H9 (cell line): Measurements from ENCODE around the gene SMIM14. TPM values are rescaled to one million over a fixed set of nuclear protein-coding genes. Genes with fewer than 3 reads are reported as not detected.
A peak's percentile ranks its signal among the peaks of the same experiment; 100 is the strongest.

Experiments
- DNase-seq: peaks from one replicate; pipeline ENCODE4 v3.0.0-alpha.2; 2017
- H2AFZ ChIP-seq: one replicate; pipeline ENCODE4 v1.6.1; 2013; ENCODE audit warnings: mild to moderate bottlenecking, low read length, control low read depth, moderate library complexity
- H2AK5ac ChIP-seq: 2 replicates; pipeline ENCODE4 v1.6.1; 2013; ENCODE audit warnings: low read length, control low read depth, mixed read lengths; ENCODE audit not compliant: insufficient read length
- H2BK120ac ChIP-seq: one replicate; pipeline ENCODE4 v1.6.1; 2013; ENCODE audit warnings: low read depth, mild to moderate bottlenecking, low read length, control low read depth, inconsistent platforms; ENCODE audit not compliant: poor library complexity, severe bottlenecking
- H2BK12ac ChIP-seq: 2 replicates; pipeline ENCODE4 v1.6.1; 2013; ENCODE audit warnings: low read length, control low read depth, mixed read lengths, low read depth; ENCODE audit not compliant: insufficient read length
- H2BK15ac ChIP-seq: 2 replicates; pipeline ENCODE4 v1.6.1; 2013; ENCODE audit warnings: low read depth, low read length, control low read depth
- H2BK20ac ChIP-seq: one replicate; pipeline ENCODE4 v1.6.1; 2013; ENCODE audit warnings: low read depth, mild to moderate bottlenecking, low read length, control low read depth, inconsistent platforms; ENCODE audit not compliant: poor library complexity, severe bottlenecking
- H2BK5ac ChIP-seq: 2 replicates; pipeline ENCODE4 v1.6.1; 2013; ENCODE audit warnings: low read length, control low read depth, mixed read lengths; ENCODE audit not compliant: insufficient read length
- H3K14ac ChIP-seq: 2 replicates; pipeline ENCODE4 v1.6.1; 2013; ENCODE audit warnings: low read length, control low read depth; ENCODE audit not compliant: insufficient read depth
- H3K18ac ChIP-seq: 2 replicates; pipeline ENCODE4 v1.6.1; 2013; ENCODE audit warnings: low read depth, mild to moderate bottlenecking, mixed read lengths, low read length, control low read depth; ENCODE audit not compliant: insufficient read length
- H3K23ac ChIP-seq: 2 replicates; pipeline ENCODE4 v1.6.1; 2013; ENCODE audit warnings: low read length, control low read depth, mixed read lengths, low read depth; ENCODE audit not compliant: insufficient read length
- H3K23me2 ChIP-seq: 2 replicates; pipeline ENCODE4 v1.6.1; 2013; ENCODE audit warnings: low read depth, mild to moderate bottlenecking, mixed read lengths, low read length, control low read depth; ENCODE audit not compliant: insufficient read length, poor library complexity, severe bottlenecking
- H3K27ac ChIP-seq: 2 replicates; pipeline ENCODE4 v1.5.1; 2013; ENCODE audit warnings: low read length, control low read depth, mixed read lengths, low read depth; ENCODE audit not compliant: insufficient read length
- H3K27me3 ChIP-seq: 2 replicates; pipeline ENCODE4 v1.6.1; 2013; ENCODE audit warnings: low read length, control low read depth, inconsistent platforms; ENCODE audit not compliant: insufficient read depth
- H3K4ac ChIP-seq: 2 replicates; pipeline ENCODE4 v1.6.1; 2013; ENCODE audit warnings: low read depth, mild to moderate bottlenecking, control low read depth, inconsistent platforms, low read length, moderate library complexity
- H3K4me1 ChIP-seq: 2 replicates; pipeline ENCODE4 v1.6.1; 2013; ENCODE audit warnings: low read length, control low read depth, inconsistent platforms; ENCODE audit not compliant: insufficient read depth
- H3K4me2 ChIP-seq: 2 replicates; pipeline ENCODE4 v1.6.1; 2013; ENCODE audit warnings: low read length, control low read depth, mixed read lengths; ENCODE audit not compliant: insufficient read length, insufficient read depth
- H3K56ac ChIP-seq: 2 replicates; pipeline ENCODE4 v1.6.1; 2013; ENCODE audit warnings: low read depth, mild to moderate bottlenecking, mixed read lengths, low read length, control low read depth; ENCODE audit not compliant: insufficient read length
- H3K79me1 ChIP-seq: 2 replicates; pipeline ENCODE4 v1.6.1; 2013; ENCODE audit warnings: low read depth, mild to moderate bottlenecking, moderate library complexity, low read length, control low read depth, inconsistent platforms; ENCODE audit not compliant: insufficient read depth, poor library complexity, severe bottlenecking
- H3K79me2 ChIP-seq: 2 replicates; pipeline ENCODE4 v1.6.1; 2013; ENCODE audit warnings: low read length, control low read depth, inconsistent platforms; ENCODE audit not compliant: insufficient read depth
- H3K9ac ChIP-seq: 2 replicates; pipeline ENCODE4 v1.6.1; 2013; ENCODE audit warnings: low read length, control low read depth, mixed read lengths; ENCODE audit not compliant: insufficient read length; ENCODE audit errors: extremely low read depth
- H3K9me3 ChIP-seq: one replicate; pipeline ENCODE4 v1.6.1; 2013; ENCODE audit warnings: low read depth, low read length, inconsistent platforms; ENCODE audit not compliant: control insufficient read depth
- H3T11ph ChIP-seq: one replicate; pipeline ENCODE4 v1.6.1; 2013; ENCODE audit warnings: mild to moderate bottlenecking, low read length, control low read depth, inconsistent platforms
- H4K20me1 ChIP-seq: one replicate; pipeline ENCODE4 v1.6.1; 2013; ENCODE audit not compliant: control insufficient read depth, insufficient read length, insufficient read depth
- H4K5ac ChIP-seq: 2 replicates; pipeline ENCODE4 v1.6.1; 2013; ENCODE audit warnings: low read depth, mild to moderate bottlenecking, mixed read lengths, low read length, control low read depth; ENCODE audit not compliant: insufficient read length
- H4K8ac ChIP-seq: replicated peaks from 2 replicates; pipeline ENCODE4 v1.6.1; 2013; ENCODE audit warnings: low read length, control low read depth, mixed read lengths, low read depth; ENCODE audit not compliant: insufficient read length
- H4K91ac ChIP-seq: 2 replicates; pipeline ENCODE4 v1.6.1; 2013; ENCODE audit warnings: low read depth, mild to moderate bottlenecking, moderate library complexity, mixed read lengths, low read length, control low read depth; ENCODE audit not compliant: insufficient read length
- H3K27ac Mint-ChIP-seq, 3 experiments: 2 replicates in 2 of 3; 3 replicates in 1 of 3; pipeline ENCODE4 v1.8.0; 2020 to 2021; ENCODE audit warnings: mixed read lengths in 3 of 3, mild to moderate bottlenecking in 1 of 3, moderate library complexity in 1 of 3
- H3K27me3 Mint-ChIP-seq: 2 replicates; pipeline ENCODE4 v1.8.0; 2021; ENCODE audit warnings: low read depth, mild to moderate bottlenecking, moderate library complexity, mixed read lengths
- H3K36me3 Mint-ChIP-seq, 3 experiments: 2 replicates in 2 of 3; 3 replicates in 1 of 3; pipeline ENCODE4 v1.8.0; 2020 to 2021; ENCODE audit warnings: low read depth in 3 of 3, mixed read lengths in 3 of 3; ENCODE audit not compliant: insufficient read depth in 1 of 3
- H3K4me1 Mint-ChIP-seq, 2 experiments: 2 replicates each; pipeline ENCODE4 v1.8.0; 2020; ENCODE audit warnings: mixed read lengths in 2 of 2
- H3K4me3 Mint-ChIP-seq, 2 experiments: 2 replicates in 1 of 2; 3 replicates in 1 of 2; pipeline ENCODE4 v1.8.0; 2020 to 2021; ENCODE audit warnings: mild to moderate bottlenecking in 2 of 2, mixed read lengths in 2 of 2, moderate library complexity in 1 of 2
- H3K9me3 Mint-ChIP-seq, 2 experiments: 2 replicates in 1 of 2; 3 replicates in 1 of 2; pipeline ENCODE4 v1.8.0; 2020; ENCODE audit warnings: mild to moderate bottlenecking in 2 of 2, mixed read lengths in 2 of 2, moderate library complexity in 1 of 2
- WGBS: extraction: QIAGEN DNeasy Blood & Tissue Kit; methylation state at CpG from one replicate; pipeline ENCODE4 v1.1.7; 2013; ENCODE audit warnings: missing lambda C conversion rate, low lambda C conversion rate, mixed read lengths; ENCODE audit not compliant: insufficient read length; ENCODE audit errors: extremely low coverage; 5-methylcytosine and 5-hydroxymethylcytosine counted together
- total RNA-seq: library from RNA; stranded (reverse); gene quantifications from 2 replicates; pipeline ENCODE4 v1.2.1, GENCODE V29; 2021
- TF ChIP-seq, protein P1 (sequence below): fragments of 200-600 bp; sonication (generic); conservative IDR thresholded peaks from 3 replicates; pipeline ENCODE4 v1.8.0; 2021; ENCODE audit warnings: antibody characterized with exemption, mild to moderate bottlenecking

The SMIM14 gene
- total RNA-seq, 1 experiment from 2014 or later: 19.4 TPM

DNA sequence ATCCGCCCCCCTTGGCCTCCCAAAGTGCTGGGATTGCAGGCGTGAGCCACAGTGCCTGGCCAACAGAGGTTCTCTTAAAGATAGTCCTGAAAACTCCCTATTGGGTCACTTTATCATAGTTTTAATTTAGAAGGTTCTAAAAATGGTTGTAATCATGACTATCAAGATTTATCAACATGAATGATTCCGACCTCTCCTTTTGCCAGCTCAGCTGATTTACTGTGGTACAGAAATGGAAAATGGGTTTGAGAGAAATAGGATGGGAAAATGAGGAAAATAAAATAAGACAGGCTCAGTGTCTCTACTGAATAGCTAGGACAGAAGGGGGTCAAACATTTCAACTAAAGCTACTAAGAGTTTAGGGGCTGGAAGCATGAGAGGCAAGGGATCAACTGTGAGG lies 83.2 kb downstream of the SMIM14 start:
- H2BK12ac ChIP-seq: no peak overlapping the region
- no peak for DNase-seq
- H2BK20ac ChIP-seq: no peak overlapping the region
- H3K9me3 ChIP-seq: no peaks in the 10 kb centered on the region
- H3K27me3 Mint-ChIP-seq: no peaks in the 10 kb centered on the region
- H4K8ac ChIP-seq: no peak overlapping the region
- no peak overlapping the region for H3K4me3 Mint-ChIP-seq
- H3K14ac ChIP-seq: no peak overlapping the region
- peaks cover 4 to 15% (median 4%) of the 10 kb centered on the region in 3 experiments; a peak in 5 of 7 replicates for H3K36me3 Mint-ChIP-seq
- H2BK15ac ChIP-seq: no peak overlapping the region
- H3K9ac ChIP-seq: no peak overlapping the region
- no peak overlapping the region for H3K56ac ChIP-seq
- no peak overlapping the region for H3K23ac ChIP-seq
- no peaks in the 10 kb centered on the region for H3K9me3 Mint-ChIP-seq
- TF ChIP-seq, protein P1, sequence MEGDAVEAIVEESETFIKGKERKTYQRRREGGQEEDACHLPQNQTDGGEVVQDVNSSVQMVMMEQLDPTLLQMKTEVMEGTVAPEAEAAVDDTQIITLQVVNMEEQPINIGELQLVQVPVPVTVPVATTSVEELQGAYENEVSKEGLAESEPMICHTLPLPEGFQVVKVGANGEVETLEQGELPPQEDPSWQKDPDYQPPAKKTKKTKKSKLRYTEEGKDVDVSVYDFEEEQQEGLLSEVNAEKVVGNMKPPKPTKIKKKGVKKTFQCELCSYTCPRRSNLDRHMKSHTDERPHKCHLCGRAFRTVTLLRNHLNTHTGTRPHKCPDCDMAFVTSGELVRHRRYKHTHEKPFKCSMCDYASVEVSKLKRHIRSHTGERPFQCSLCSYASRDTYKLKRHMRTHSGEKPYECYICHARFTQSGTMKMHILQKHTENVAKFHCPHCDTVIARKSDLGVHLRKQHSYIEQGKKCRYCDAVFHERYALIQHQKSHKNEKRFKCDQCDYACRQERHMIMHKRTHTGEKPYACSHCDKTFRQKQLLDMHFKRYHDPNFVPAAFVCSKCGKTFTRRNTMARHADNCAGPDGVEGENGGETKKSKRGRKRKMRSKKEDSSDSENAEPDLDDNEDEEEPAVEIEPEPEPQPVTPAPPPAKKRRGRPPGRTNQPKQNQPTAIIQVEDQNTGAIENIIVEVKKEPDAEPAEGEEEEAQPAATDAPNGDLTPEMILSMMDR: no peak
- H3K4me1 ChIP-seq: no peaks in the 10 kb centered on the region
- H3K79me1 ChIP-seq: no peaks in the 10 kb centered on the region
- no peak overlapping the region for H3K18ac ChIP-seq
- H3K79me2 ChIP-seq: no peaks in the 10 kb centered on the region
- H2AFZ ChIP-seq: no peak overlapping the region
- H3K4ac ChIP-seq: no peak overlapping the region
- H4K91ac ChIP-seq: no peak overlapping the region
- no peaks in the 10 kb centered on the region for H4K20me1 ChIP-seq
- no CpG with 5 or more reads among the region's 3 CpGs for WGBS
- no peak overlapping the region for H2BK120ac ChIP-seq
- H3T11ph ChIP-seq: no peak overlapping the region
- no peak overlapping the region for H4K5ac ChIP-seq
- no peak overlapping the region for H3K4me2 ChIP-seq
- H3K4me1 Mint-ChIP-seq: peaks cover 5 to 13% of the 10 kb centered on the region in 2 experiments
- H3K27ac Mint-ChIP-seq: peak overlapping the region in 2 of 3 experiments; percentile 41 to 73; a peak in 4 of 7 replicates
- no peaks in the 10 kb centered on the region for H3K23me2 ChIP-seq
- no peak overlapping the region for H2AK5ac ChIP-seq
- no peak overlapping the region for H2BK5ac ChIP-seq
- H3K27ac ChIP-seq: no peak overlapping the region
- no peaks in the 10 kb centered on the region for H3K27me3 ChIP-seq
